ENCODE results near the gene LRRC8D. TPM values are rescaled to one million over a fixed set of nuclear protein-coding genes. Genes with fewer than 3 reads are reported as not detected.

The LRRC8D gene
- total and polyA plus RNA-seq, 4 donors = 7.1 to 17.4 (median 14.4) TPM

DNA sequence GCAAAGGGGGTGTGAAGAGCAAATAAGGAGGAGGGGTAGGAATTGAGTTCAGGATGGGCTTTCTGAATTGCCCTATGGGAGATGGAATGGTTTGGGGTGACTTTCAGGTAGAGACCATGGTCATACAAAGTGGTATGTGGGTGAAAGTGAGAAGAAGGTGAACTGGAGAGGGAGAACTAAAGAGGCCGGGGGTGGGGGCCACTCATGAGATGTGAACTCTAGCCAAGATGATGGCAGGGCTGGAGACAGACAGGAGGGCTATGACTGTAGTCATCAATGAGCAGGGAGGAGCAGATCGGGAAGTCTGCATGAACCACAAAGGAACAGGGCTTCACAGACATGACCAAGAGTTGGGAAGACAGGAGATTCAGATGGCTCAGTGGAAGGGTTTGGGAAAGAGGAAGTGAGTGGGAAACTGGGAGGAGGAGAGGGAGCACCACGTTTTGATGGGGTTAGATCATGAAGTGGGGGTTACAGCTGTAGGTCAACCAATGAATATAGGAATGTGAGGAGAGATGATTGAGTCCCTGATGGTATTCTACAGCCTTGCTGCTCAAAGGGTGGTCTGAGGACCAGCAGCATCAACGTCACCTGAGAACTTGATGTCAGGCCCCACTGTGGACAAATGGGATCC, 20.7 kb upstream of the LRRC8D start:
- no peaks in the 10 kb centered on the region for H3K36me3 ChIP-seq (ENCODE audit: control insufficient read depth in 4 of 4, insufficient read depth in 3 of 4, low read depth in 1 of 4, low read length in 3 of 4)
- no peaks in the 10 kb centered on the region for H3K27me3 ChIP-seq (ENCODE audit: control insufficient read depth in 4 of 4, insufficient read depth in 4 of 4, low read length in 3 of 4)
- no peak overlapping the region for H3K27ac ChIP-seq (ENCODE audit: low read depth in 1 of 2, low read length in 2 of 2)
- TF ChIP-seq, protein P1, sequence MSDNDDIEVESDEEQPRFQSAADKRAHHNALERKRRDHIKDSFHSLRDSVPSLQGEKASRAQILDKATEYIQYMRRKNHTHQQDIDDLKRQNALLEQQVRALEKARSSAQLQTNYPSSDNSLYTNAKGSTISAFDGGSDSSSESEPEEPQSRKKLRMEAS (IDR thresholded peaks at IDR 0.05) = no peak
- TF ChIP-seq, protein P2, sequence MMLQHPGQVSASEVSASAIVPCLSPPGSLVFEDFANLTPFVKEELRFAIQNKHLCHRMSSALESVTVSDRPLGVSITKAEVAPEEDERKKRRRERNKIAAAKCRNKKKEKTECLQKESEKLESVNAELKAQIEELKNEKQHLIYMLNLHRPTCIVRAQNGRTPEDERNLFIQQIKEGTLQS (IDR thresholded peaks at IDR 0.05) = no peak
- TF ChIP-seq GABPA (IDR thresholded peaks at IDR 0.05 in 1 of 2, conservative IDR thresholded peaks at IDR 0.05 in 1 of 2) (no peak), RAD21 (IDR thresholded peaks at IDR 0.05) (no peak), HNF4A (conservative IDR thresholded peaks at IDR 0.05) (no peak), RXRA (IDR thresholded peaks at IDR 0.05) (no peak), EGR1 (IDR thresholded peaks at IDR 0.05; ENCODE audit: low read depth in 2 of 2) (no peak), FOXA1 (IDR thresholded peaks at IDR 0.05) (no peak), YY1 (IDR thresholded peaks at IDR 0.05) (no peak), HNF4G (IDR thresholded peaks at IDR 0.05) (no peak), NR2F2 (IDR thresholded peaks at IDR 0.05) (no peak), JUND (IDR thresholded peaks at IDR 0.05) (no peak), TAF1 (conservative IDR thresholded peaks at IDR 0.05) (no peak)
- TF ChIP-seq, protein P3, sequence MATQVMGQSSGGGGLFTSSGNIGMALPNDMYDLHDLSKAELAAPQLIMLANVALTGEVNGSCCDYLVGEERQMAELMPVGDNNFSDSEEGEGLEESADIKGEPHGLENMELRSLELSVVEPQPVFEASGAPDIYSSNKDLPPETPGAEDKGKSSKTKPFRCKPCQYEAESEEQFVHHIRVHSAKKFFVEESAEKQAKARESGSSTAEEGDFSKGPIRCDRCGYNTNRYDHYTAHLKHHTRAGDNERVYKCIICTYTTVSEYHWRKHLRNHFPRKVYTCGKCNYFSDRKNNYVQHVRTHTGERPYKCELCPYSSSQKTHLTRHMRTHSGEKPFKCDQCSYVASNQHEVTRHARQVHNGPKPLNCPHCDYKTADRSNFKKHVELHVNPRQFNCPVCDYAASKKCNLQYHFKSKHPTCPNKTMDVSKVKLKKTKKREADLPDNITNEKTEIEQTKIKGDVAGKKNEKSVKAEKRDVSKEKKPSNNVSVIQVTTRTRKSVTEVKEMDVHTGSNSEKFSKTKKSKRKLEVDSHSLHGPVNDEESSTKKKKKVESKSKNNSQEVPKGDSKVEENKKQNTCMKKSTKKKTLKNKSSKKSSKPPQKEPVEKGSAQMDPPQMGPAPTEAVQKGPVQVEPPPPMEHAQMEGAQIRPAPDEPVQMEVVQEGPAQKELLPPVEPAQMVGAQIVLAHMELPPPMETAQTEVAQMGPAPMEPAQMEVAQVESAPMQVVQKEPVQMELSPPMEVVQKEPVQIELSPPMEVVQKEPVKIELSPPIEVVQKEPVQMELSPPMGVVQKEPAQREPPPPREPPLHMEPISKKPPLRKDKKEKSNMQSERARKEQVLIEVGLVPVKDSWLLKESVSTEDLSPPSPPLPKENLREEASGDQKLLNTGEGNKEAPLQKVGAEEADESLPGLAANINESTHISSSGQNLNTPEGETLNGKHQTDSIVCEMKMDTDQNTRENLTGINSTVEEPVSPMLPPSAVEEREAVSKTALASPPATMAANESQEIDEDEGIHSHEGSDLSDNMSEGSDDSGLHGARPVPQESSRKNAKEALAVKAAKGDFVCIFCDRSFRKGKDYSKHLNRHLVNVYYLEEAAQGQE (IDR thresholded peaks at IDR 0.05) = no peak
- TF ChIP-seq, protein P4, sequence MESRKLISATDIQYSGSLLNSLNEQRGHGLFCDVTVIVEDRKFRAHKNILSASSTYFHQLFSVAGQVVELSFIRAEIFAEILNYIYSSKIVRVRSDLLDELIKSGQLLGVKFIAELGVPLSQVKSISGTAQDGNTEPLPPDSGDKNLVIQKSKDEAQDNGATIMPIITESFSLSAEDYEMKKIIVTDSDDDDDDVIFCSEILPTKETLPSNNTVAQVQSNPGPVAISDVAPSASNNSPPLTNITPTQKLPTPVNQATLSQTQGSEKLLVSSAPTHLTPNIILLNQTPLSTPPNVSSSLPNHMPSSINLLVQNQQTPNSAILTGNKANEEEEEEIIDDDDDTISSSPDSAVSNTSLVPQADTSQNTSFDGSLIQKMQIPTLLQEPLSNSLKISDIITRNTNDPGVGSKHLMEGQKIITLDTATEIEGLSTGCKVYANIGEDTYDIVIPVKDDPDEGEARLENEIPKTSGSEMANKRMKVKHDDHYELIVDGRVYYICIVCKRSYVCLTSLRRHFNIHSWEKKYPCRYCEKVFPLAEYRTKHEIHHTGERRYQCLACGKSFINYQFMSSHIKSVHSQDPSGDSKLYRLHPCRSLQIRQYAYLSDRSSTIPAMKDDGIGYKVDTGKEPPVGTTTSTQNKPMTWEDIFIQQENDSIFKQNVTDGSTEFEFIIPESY (IDR thresholded peaks at IDR 0.05) = no peak
- H3K9ac ChIP-seq (ENCODE audit: low read depth in 1 of 2, low read length in 2 of 2) = no peak overlapping the region
- H3K4me1 ChIP-seq (ENCODE audit: control insufficient read depth in 4 of 4, insufficient read depth in 4 of 4, low read length in 3 of 4) = peaks cover 0 to 18% (median 6%) of the 10 kb centered on the region in 4 donors
- DNase-seq (ENCODE audit: low spot score) = no peak
- H3K9me3 ChIP-seq (ENCODE audit: control insufficient read depth in 4 of 4, low read length in 3 of 4) = no peaks in the 10 kb centered on the region
- no peak overlapping the region for H3K4me3 ChIP-seq (ENCODE audit: low read depth in 1 of 3, low read length in 3 of 3)
- 91% methylated on average over 4 of the region's 4 CpGs for WGBS

DNA sequence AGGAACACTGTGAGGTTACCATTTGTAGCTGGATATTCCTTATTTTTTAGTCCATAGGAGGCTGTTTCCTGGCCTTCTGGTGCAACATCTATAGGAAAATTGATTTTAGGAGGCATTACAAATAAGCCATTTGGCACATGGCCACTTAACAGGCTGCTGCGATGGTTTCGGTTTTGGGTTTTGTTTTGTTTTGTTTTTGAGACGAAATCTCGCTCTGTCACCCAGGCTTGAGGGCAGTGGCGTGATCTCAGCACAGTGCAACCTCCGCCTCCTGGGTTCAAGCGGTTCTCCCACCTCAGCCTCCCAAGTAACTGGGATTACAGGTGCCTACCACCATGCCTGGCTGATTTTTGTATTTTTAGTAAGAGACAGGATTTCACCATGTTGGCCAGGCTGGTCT, 20.1 kb upstream of the LRRC8D start:
- H3K4me1 ChIP-seq (ENCODE audit: control insufficient read depth in 4 of 4, insufficient read depth in 4 of 4, low read length in 3 of 4) = peaks cover 0 to 18% (median 6%) of the 10 kb centered on the region in 4 donors
- TF ChIP-seq, protein P3 (IDR thresholded peaks at IDR 0.05) = no peak
- TF ChIP-seq FOXA1 (IDR thresholded peaks at IDR 0.05) = no peak
- no peak for TF ChIP-seq FOXA2 (IDR thresholded peaks at IDR 0.05)
- TF ChIP-seq, protein P1 (IDR thresholded peaks at IDR 0.05) = no peak
- TF ChIP-seq, protein P5, sequence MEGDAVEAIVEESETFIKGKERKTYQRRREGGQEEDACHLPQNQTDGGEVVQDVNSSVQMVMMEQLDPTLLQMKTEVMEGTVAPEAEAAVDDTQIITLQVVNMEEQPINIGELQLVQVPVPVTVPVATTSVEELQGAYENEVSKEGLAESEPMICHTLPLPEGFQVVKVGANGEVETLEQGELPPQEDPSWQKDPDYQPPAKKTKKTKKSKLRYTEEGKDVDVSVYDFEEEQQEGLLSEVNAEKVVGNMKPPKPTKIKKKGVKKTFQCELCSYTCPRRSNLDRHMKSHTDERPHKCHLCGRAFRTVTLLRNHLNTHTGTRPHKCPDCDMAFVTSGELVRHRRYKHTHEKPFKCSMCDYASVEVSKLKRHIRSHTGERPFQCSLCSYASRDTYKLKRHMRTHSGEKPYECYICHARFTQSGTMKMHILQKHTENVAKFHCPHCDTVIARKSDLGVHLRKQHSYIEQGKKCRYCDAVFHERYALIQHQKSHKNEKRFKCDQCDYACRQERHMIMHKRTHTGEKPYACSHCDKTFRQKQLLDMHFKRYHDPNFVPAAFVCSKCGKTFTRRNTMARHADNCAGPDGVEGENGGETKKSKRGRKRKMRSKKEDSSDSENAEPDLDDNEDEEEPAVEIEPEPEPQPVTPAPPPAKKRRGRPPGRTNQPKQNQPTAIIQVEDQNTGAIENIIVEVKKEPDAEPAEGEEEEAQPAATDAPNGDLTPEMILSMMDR (IDR thresholded peaks at IDR 0.05; ENCODE audit: low read depth, low read length, missing input control) = no peak
- TF ChIP-seq TAF1 (conservative IDR thresholded peaks at IDR 0.05) = no peak
- no peak for TF ChIP-seq SP1 (IDR thresholded peaks at IDR 0.05)
- no peak for TF ChIP-seq JUND (IDR thresholded peaks at IDR 0.05)
- no peak for TF ChIP-seq RXRA (IDR thresholded peaks at IDR 0.05)
- no peak for TF ChIP-seq HNF4A (conservative IDR thresholded peaks at IDR 0.05)
- WGBS = 40% methylated on average over 7 of the region's 7 CpGs
- no peak for DNase-seq (ENCODE audit: low spot score)
- H3K36me3 ChIP-seq (ENCODE audit: control insufficient read depth in 4 of 4, insufficient read depth in 3 of 4, low read depth in 1 of 4, low read length in 3 of 4) = no peaks in the 10 kb centered on the region
- no peak overlapping the region for H3K4me3 ChIP-seq (ENCODE audit: low read depth in 1 of 3, low read length in 3 of 3)
- H3K9ac ChIP-seq (ENCODE audit: low read depth in 1 of 2, low read length in 2 of 2) = no peak overlapping the region
- no peaks in the 10 kb centered on the region for H3K9me3 ChIP-seq (ENCODE audit: control insufficient read depth in 4 of 4, low read length in 3 of 4)
- H3K27ac ChIP-seq (ENCODE audit: low read depth in 1 of 2, low read length in 2 of 2) = peak overlapping the region in 1 of 2 donors; percentile 25
- no peaks in the 10 kb centered on the region for H3K27me3 ChIP-seq (ENCODE audit: control insufficient read depth in 4 of 4, insufficient read depth in 4 of 4, low read length in 3 of 4)

Measured in liver (tissue), 9 donors.